ENCODE results near the gene DSCAML1.
A peak's percentile ranks its signal among the peaks of the same experiment; 100 is the strongest.

The DSCAML1 gene

GRCh38 chr11:117796872-117797529, at the start of gene DSCAML1:
Gene DSCAML1 (minus strand): TSS chr11:117797216. CDS start chr11:117797079, 137 bp downstream.
- no peak for DNase-seq (ENCODE audit: low read depth, low spot score)
- no peak within 1 kb of the TSS for H3K4me3 ChIP-seq (ENCODE audit: low read depth, low read length)
- TF ChIP-seq CTCF (IDR thresholded peaks at IDR 0.05; ENCODE audit: insufficient read depth, low read length, missing control alignments), result no peak
- ChIA-PET POLR2A (no interaction called here), CTCF (interaction anchor here (3.2 kb wide), 1 partner anchor 11 kb away, joined by 19 read pairs; no protein-coding TSS in a partner anchor)

- TF ChIP-seq CTCF (IDR thresholded peaks at IDR 0.05; ENCODE audit: insufficient read depth, low read length, missing control alignments), result peak; percentile 96
Observed at GRCh38 chr11:117843666-117844484, 46.9 kb upstream of the DSCAML1 start.

GRCh38 chr11:117842131-117842941, 45.3 kb upstream of the DSCAML1 start:
- ChIA-PET CTCF (interaction anchor here (0.9 to 9.6 kb wide), 20 partner anchors 9 to 416 kb away, joined by 3 to 341 read pairs (median 7); partner anchors contain the start of gene FXYD2), POLR2A (no interaction called here)
- H3K4me3 ChIP-seq (ENCODE audit: low read depth, low read length), result no peak overlapping the region
- no peak for TF ChIP-seq CTCF (IDR thresholded peaks at IDR 0.05; ENCODE audit: insufficient read depth, low read length, missing control alignments)
- no peak for DNase-seq (ENCODE audit: low read depth, low spot score)

More at GRCh38 chr11:117843666-117844484, 46.9 kb upstream of the DSCAML1 start:
- H3K4me3 ChIP-seq (ENCODE audit: low read depth, low read length), result no peak overlapping the region
- ChIA-PET POLR2A (no interaction called here), CTCF (interaction anchor here (0.6 to 9.6 kb wide), 35 partner anchors 8 to 418 kb away, joined by 3 to 341 read pairs (median 5); no protein-coding TSS in a partner anchor)
- no peak for DNase-seq (ENCODE audit: low read depth, low spot score)

- H3K4me3 ChIP-seq (ENCODE audit: low read depth, low read length), result no peak overlapping the region
- CTCF ChIA-PET, result interaction anchor here (1.5 to 9.6 kb wide), 6 partner anchors 8 to 212 kb away, joined by 4 to 341 read pairs (median 26); no protein-coding TSS in a partner anchor
- TF ChIP-seq CTCF (IDR thresholded peaks at IDR 0.05; ENCODE audit: insufficient read depth, low read length, missing control alignments), result no peak
- DNase-seq (ENCODE audit: low read depth, low spot score), result no peak
- POLR2A ChIA-PET, result no interaction called here
Observed at GRCh38 chr11:117841551-117842031, 44.6 kb upstream of the DSCAML1 start.

GRCh38 chr11:117840881-117841550, 44.0 kb upstream of the DSCAML1 start:
- no peak overlapping the region for H3K4me3 ChIP-seq (ENCODE audit: low read depth, low read length)
- DNase-seq (ENCODE audit: low read depth, low spot score), result no peak
- TF ChIP-seq CTCF (IDR thresholded peaks at IDR 0.05; ENCODE audit: insufficient read depth, low read length, missing control alignments), result no peak
- CTCF ChIA-PET, result interaction anchor here (9.6 kb wide), 1 partner anchor 108 kb away, joined by 341 read pairs; no protein-coding TSS in a partner anchor
- POLR2A ChIA-PET, result no interaction called here
